ENCODE data around the gene VPS39. TPM values are rescaled to one million over a fixed set of nuclear protein-coding genes. Genes with fewer than 3 reads are reported as not detected.

VPS39 gene
- total RNA-seq, 1 donor from 2014 or later = 66.9 TPM

DNA sequence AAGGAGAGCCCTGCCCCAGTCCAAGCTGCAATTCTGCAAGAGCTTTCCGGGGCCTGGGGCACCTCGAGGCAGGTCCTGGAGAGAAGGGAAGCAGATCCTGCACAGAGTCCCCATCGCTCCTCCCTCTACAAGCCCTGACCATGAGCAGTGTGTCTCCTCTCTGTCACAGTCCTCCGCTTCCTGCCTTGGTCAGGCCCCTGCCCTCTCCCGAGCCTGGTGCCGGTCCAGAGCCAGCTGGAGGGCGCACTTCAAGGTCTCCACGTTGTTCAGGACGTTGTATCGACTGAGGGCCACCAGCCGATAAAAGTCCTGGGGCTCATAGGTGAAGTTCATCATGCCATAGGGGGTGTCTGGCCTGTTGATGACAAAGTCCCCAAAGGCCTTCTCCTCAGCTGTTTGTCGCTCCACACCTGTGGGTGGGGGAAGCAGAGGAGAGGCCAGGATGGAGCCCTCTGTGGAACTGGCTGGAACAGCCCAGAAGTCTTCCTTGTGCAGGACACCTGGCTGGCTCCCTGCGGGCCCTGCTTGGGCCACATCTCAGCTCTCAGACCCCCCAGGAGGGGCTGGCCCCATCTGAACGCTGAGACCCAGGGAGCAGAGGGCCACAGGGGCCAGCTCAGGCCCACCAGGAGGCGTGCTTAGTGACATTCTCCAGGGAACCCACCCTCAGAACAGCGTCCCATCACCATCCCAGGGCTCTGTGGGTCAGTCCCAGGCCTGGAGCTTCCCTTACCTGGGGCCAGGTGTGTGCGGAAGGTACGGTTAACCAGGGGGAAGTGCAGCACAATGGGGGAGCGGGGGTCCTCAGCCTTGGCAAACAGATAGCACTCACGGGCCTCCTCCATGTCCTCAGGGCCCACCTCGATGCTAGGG lies 66.1 kb downstream of the VPS39 start:
- H3K9me3 Mint-ChIP-seq = peaks cover 11% of the 10 kb centered on the region
- no peak overlapping the region for H3K9ac ChIP-seq
- no peak overlapping the region for H3K27ac Mint-ChIP-seq
- no peaks in the 10 kb centered on the region for H3K9me3 ChIP-seq (ENCODE audit: low read depth)
- no peaks in the 10 kb centered on the region for H3K36me3 ChIP-seq
- H3K4me1 Mint-ChIP-seq = peaks cover 7% of the 10 kb centered on the region
- no peaks in the 10 kb centered on the region for H3F3A ChIP-seq (ENCODE audit: low read depth)
- H3K27me3 Mint-ChIP-seq (ENCODE audit: insufficient read depth, low read depth) = peaks cover 7% of the 10 kb centered on the region
- H3K4me3 Mint-ChIP-seq = no peak overlapping the region
- H3K27me3 ChIP-seq = no peaks in the 10 kb centered on the region
- H2AFZ ChIP-seq (replicated peaks) = no peak overlapping the region
- no peaks in the 10 kb centered on the region for H3K79me2 ChIP-seq (ENCODE audit: low read depth)
- no peak overlapping the region for H3K27ac ChIP-seq
- H4K20me1 ChIP-seq (ENCODE audit: low read depth) = no peaks in the 10 kb centered on the region
- H3K4me3 ChIP-seq = no peak overlapping the region
- TF ChIP-seq, protein P1, sequence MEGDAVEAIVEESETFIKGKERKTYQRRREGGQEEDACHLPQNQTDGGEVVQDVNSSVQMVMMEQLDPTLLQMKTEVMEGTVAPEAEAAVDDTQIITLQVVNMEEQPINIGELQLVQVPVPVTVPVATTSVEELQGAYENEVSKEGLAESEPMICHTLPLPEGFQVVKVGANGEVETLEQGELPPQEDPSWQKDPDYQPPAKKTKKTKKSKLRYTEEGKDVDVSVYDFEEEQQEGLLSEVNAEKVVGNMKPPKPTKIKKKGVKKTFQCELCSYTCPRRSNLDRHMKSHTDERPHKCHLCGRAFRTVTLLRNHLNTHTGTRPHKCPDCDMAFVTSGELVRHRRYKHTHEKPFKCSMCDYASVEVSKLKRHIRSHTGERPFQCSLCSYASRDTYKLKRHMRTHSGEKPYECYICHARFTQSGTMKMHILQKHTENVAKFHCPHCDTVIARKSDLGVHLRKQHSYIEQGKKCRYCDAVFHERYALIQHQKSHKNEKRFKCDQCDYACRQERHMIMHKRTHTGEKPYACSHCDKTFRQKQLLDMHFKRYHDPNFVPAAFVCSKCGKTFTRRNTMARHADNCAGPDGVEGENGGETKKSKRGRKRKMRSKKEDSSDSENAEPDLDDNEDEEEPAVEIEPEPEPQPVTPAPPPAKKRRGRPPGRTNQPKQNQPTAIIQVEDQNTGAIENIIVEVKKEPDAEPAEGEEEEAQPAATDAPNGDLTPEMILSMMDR (IDR thresholded peaks at IDR 0.05) = no peak
- TF ChIP-seq EZH2 (IDR thresholded peaks at IDR 0.05) = no peak
- no peaks in the 10 kb centered on the region for H3K4me1 ChIP-seq
- no peak for DNase-seq (ENCODE audit: low spot score)
- no peaks in the 10 kb centered on the region for H3K36me3 Mint-ChIP-seq
- H3K4me2 ChIP-seq = no peak overlapping the region

DNA sequence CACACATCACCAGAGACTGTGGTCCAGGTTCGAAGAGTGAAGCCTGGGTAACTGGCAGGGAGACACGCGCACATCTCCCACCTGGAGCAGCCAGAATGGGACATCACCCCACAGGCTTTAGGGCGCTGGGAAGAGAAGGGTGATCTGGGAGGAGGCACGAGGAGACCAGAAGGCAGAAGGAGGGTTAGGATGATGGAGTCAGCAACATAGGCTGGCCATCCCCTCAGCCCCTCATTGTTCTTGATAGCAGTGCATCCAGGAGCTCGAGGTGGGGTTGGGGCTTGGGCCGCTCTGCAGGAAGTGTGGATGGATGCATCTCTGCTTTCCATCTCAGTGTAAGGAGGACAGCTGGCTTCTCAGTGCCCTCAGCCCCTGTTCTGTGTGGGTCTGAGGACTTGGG lies 66.9 kb downstream of the VPS39 start:
- no peaks in the 10 kb centered on the region for H3K36me3 ChIP-seq
- no peaks in the 10 kb centered on the region for H4K20me1 ChIP-seq (ENCODE audit: low read depth)
- H3K9me3 Mint-ChIP-seq = peaks cover 11% of the 10 kb centered on the region
- no peak overlapping the region for H3K4me3 Mint-ChIP-seq
- H2AFZ ChIP-seq (replicated peaks) = no peak overlapping the region
- H3K4me2 ChIP-seq = no peak overlapping the region
- H3K4me3 ChIP-seq = no peak overlapping the region
- H3K4me1 ChIP-seq = no peaks in the 10 kb centered on the region
- H3K36me3 Mint-ChIP-seq = no peaks in the 10 kb centered on the region
- no peak overlapping the region for H3K27ac Mint-ChIP-seq
- TF ChIP-seq EZH2 (IDR thresholded peaks at IDR 0.05) (no peak), EZH2phosphoT487 (IDR thresholded peaks at IDR 0.05) (no peak)
- TF ChIP-seq, protein P1 (IDR thresholded peaks at IDR 0.05) = no peak
- H3K9me3 ChIP-seq (ENCODE audit: low read depth) = no peaks in the 10 kb centered on the region
- H3K4me1 Mint-ChIP-seq = peaks cover 7% of the 10 kb centered on the region
- H3K27me3 Mint-ChIP-seq (ENCODE audit: insufficient read depth, low read depth) = peaks cover 7% of the 10 kb centered on the region
- H3F3A ChIP-seq (ENCODE audit: low read depth) = no peaks in the 10 kb centered on the region
- no peaks in the 10 kb centered on the region for H3K79me2 ChIP-seq (ENCODE audit: low read depth)
- no peak overlapping the region for H3K27ac ChIP-seq
- H3K9ac ChIP-seq = no peak overlapping the region
- DNase-seq (ENCODE audit: low spot score) = no peak
- no peaks in the 10 kb centered on the region for H3K27me3 ChIP-seq

DNA sequence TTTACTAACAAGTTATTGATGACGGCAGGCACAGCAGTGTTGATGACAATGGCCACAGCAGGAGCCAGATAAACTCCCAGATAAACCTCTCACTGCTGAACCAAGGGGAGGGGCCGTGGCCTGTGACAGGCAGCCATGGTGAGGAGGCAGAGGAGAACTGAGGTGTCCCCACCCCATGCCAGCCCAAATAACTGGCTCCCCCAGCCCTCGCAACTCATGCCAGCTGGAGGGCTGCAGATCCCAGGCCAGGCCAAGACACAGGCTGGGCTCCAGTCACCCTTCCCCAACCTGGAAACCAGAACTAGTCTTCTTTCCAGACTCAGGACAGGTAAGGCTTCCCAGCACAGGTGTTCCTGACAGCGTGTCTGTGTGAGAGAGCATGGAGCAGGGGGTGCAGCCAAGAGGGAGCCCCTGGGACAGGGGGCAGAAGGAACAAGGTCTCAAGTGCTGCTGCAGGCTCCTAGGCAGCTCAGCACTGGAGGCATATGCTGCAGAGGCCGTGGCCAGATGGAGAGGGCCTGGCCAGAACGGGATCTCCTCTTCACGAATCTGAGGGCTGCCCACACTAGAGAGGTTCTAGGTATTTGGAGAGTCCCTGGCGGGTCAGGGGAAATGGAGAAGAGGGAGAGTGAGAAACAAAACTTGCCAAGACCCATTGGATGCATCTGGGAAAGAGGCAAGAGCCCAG lies 67.6 kb downstream of the VPS39 start:
- Mint-ChIP-seq H3K27ac (no peak overlapping the region), H3K4me1 (peaks cover 7% of the 10 kb centered on the region), H3K9me3 (peaks cover 11% of the 10 kb centered on the region), H3K27me3 (ENCODE audit: insufficient read depth, low read depth) (peaks cover 7% of the 10 kb centered on the region), H3K4me3 (no peak overlapping the region), H3K36me3 (no peaks in the 10 kb centered on the region)
- no peak overlapping the region for H3K27ac ChIP-seq
- no peaks in the 10 kb centered on the region for H3K9me3 ChIP-seq (ENCODE audit: low read depth)
- no peak overlapping the region for H2AFZ ChIP-seq (replicated peaks)
- H3K27me3 ChIP-seq = no peaks in the 10 kb centered on the region
- no peaks in the 10 kb centered on the region for H3K4me1 ChIP-seq
- no peak overlapping the region for H3K9ac ChIP-seq
- H3F3A ChIP-seq (ENCODE audit: low read depth) = no peaks in the 10 kb centered on the region
- no peaks in the 10 kb centered on the region for H3K36me3 ChIP-seq
- no peak overlapping the region for H3K4me2 ChIP-seq
- H3K4me3 ChIP-seq = no peak overlapping the region
- no peaks in the 10 kb centered on the region for H3K79me2 ChIP-seq (ENCODE audit: low read depth)
- DNase-seq (ENCODE audit: low spot score) = no peak
- H4K20me1 ChIP-seq (ENCODE audit: low read depth) = no peaks in the 10 kb centered on the region
- TF ChIP-seq EZH2 (IDR thresholded peaks at IDR 0.05) (no peak), EZH2phosphoT487 (IDR thresholded peaks at IDR 0.05) (no peak)
- TF ChIP-seq, protein P1 (IDR thresholded peaks at IDR 0.05) = no peak
